Esophagus squamous epithelium (tissue), 4 donors: Measurements from ENCODE around the gene SAP130.

Experiments used
- CTCF ChIP-seq, 6 experiments: fragments of 450-650 bp in 4 of 6; fragments of 200-600 bp in 2 of 6; sonication (generic) in 2 of 6; IDR thresholded peaks; one replicate each; pipeline ENCODE4 v1.5.1; 2016 to 2019; ENCODE audit warnings: antibody characterized with exemption in 6 of 6, mild to moderate bottlenecking in 4 of 6, moderate library complexity in 4 of 6
- POLR2A ChIP-seq, 4 donors: fragments of 450-650 bp; IDR thresholded peaks; one replicate each; pipeline ENCODE4 v1.6.1; 2017; ENCODE audit warnings: antibody characterized with exemption in 4 of 4, mild to moderate bottlenecking in 4 of 4, moderate library complexity in 3 of 4

- TF ChIP-seq CTCF (IDR thresholded peaks at IDR 0.05) = no peak
- TF ChIP-seq POLR2A (IDR thresholded peaks at IDR 0.05) = no peak
Observed at GRCh38 chr2:128012698-128013097, 15.2 kb downstream of the SAP130 start.
